Stimulated activated CD8-positive, alpha-beta memory T cell treated with anti-CD3 and anti-CD28 coated beads, Interleukin-15, amount 100 ng/mL, for 4 hours (primary cell): ENCODE measurements around the gene DNLZ.
A peak's percentile ranks its signal among the peaks of the same experiment; 100 is the strongest.

Source experiments
- DNase-seq, 2 donors: peaks; one replicate each; pipeline ENCODE4 v3.0.0-alpha.2; 2020; ENCODE audit warnings: low read depth in 2 of 2

The DNLZ gene

DNA sequence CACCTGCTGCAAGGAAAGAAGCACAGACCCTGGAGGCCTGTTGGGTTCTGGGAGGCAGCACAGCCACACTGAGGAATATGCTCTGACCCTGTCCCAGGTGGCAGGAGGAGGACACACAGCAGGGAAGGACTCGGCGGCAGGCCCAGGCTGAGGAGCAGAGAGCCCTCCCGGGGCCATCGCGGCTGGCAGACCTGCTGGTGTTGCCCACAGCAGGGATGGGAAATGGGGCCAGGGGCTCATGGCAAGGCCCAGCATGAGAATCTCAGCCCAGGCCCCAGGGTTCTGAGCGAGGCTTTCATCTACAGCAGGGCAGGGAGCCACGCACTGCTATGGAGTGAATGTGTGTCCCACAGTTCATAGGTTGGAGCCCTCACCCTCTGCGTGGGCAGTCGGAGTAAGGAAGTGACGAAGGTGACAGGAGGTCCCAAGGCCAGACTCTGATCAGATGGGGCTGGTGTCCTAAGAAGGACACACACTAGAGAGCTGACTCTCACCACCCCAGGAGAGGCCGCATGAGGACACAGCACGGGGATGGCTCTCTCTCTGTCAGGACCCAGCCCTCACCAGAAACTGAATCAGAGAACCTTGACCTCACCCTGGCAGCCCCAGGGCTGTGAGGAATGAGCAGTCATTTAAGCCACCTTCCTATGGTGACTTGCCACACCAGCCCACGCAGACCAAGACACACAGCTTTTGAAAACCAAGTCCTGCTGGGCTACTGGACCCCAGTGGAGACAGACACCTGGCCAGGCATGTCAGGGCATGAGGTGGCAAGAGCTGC lies 46.5 kb downstream of the DNLZ start:
- no peak for DNase-seq

DNA sequence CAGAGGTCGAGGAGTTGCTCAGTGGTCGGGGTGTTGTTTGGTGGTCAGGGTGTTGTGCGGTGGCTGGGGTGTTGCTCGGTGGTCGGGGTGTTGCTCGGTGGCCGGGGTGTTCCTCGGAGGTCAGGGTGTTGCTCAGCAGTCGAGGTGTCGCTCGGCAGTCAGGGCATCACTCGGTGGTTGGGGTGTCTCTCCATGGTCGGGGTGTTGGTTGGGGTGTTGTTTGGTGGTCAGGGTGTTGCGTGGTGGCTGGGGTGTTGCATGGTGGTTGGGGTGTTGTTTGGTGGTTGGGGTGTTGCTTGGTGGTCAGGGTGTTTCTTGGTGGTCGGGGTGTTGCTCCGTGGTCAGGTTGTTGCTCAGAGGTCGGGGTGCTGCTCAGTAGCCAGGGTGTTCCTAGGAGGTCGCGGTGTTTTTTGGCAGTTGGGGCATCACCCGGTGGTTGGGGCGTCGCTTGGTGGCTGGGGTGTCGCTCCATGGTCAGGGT lies 47.2 kb downstream of the DNLZ start:
- DNase-seq = peak in 1 of 2 donors; percentile 17

DNA sequence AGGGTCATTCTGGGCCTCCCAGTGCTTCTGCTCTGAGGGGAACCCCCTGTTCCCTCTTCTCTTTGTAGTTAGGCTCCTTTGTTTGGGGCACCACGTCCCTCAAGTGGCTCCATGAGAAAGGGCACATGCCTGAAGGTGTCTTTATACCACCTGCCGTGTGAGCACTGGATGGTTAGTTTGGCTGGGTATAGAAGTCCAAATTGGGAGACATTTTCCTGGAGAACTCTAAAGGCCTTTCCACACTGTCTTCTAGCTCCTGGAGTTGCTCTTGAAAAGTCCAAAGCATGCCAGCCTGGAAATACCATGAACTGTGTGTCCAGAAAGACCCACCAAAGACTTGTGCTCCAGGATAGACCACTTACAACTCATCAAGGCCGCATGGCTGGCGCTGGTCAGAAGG lies 48.6 kb downstream of the DNLZ start:
- DNase-seq = no peak

DNA sequence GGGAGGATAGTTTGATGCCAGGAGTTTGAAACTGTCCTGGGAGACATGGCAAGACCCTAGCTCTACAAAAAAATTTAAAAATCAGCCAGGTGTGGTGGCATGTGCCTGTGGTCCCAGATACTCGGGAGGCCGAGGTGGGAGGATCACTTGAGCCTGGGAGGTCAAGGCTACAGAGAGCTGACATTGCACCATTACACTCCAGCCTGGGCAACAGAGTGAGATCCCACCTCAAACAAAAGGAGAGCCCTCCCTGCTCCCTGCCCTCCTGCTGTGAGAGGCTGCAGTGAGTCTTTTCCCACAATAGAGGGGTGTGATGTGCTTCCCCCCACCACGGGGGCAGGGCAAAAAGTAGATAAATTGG lies 49.5 kb downstream of the DNLZ start:
- no peak for DNase-seq

DNA sequence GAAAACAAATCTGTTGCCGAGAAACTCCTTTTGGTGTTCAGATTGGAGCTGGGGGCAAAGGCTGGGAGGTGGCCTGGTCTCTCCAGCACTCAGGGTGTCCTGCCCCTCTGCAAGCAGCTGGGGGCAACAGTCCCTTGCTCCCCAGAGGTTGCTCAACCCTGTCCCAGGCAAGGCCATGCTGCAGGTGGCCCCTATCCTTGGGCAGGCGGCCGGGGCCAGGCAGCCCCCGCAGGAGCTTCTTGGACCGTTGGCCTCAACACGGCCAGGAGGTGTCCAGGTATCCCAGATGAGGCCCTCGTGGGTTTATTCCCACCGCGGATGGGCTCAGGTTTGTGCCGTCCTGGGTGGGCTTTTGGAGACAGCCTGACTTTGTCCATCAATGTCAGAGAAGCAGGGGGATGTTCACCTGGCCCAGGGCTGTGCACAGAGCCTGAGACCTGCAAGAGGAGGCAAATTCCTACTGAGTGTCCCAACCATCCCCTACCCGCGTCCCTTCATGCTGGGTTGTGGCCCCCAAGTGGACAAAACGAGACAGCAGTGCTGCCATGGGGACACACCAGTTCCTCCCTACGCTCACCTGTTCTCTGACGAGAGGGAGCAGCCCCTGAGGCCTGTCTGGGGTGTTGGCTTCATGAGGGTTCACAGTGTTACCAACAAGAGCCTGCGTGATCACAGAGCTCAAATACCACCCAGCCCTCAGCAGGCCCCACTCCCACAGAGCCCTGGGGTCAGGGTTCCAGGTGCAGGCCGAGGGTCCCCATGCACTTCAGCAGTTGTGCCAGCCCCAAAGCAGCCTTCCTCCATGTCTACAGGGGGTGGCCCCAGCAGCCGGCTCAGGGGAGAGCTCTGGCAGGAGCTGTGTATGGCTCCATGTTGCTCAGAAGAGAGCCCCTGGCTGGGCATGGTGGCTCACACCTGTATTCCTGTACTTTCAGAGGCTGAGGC lies 50.2 kb downstream of the DNLZ start:
- DNase-seq = no peak

DNA sequence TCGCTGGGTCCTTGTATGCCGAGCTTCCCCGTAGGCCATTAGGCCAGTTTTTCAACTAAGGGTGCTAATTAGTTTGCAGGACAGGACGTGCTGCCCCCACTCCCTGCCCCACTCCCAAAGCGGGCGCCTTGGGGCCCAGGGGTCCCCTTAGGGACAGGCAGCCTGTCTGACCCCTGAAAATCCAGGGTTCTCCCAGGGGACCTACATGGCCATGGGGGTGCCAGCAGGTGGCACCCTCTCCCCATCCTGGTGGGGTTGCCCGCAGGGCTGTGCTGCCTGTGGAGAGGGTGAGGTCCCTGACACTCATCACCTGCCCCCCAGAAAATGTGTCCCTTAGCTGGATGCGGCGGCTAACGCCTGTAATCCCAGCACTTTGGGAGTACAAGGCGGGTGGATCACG lies 51.1 kb downstream of the DNLZ start:
- no peak for DNase-seq

DNA sequence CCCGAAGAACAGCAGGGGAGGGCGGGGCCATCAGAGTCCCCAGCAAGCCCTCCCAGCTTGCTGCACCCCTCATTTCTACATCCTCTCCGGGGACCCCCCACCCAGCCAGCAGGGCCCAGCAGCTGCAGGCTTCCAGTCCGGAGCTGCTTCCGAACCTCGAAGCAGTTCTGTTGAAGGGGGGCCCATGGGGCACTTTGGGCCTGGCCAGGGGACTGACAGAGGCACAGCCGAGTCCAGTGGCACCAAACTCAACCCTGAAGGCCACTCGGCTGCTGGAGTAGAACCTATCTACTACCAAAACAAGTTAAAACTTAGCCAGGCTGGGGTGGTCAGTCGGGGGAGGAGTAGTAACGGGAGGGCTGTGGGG lies 51.6 kb downstream of the DNLZ start:
- no peak for DNase-seq

DNA sequence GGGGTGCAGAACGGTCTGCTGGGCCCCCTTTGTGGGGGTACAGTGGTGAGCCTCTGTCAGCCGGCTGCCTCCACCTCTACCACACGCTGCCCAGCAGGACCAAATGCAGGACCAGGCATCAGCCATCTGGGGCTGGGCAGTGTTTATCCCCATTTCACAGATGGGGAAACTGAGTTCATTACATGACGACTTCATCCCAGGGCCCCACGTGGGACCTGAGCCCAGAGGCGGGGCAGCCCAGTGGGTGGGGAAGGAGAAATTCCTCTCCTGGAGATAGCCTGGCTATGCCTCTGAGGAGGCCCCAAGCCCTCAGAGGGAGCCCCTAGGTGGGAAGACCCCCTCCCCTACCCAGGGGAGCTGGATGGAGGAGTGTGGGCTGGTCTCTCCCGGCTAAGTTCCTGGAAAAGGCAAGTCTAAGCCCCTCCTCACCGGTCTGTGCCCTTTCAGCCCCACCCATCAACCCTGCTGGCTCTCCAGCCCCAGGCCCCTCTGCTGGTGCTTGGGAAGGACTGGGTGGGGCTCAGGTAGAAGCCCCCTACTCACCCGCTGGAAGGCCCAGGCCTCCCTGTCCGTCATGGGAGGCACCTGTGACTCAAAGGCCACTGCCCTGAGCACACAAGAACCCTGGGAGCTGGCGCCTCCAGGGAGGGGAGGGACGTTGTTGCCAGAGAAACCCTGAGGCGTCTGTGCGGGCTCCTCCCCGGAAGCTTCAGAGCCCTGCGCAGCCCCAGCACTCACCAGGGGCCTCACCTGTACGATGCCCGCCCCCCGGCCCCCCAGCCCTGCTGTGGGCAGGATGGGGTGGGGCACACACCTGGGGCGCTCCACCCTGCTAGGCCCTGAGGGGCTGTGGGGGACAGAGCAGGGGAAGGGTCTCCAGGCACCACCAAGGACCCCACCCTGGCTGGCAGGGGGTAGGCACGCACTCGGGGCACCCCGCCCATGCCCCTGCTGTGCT lies 52.2 kb downstream of the DNLZ start:
- no peak for DNase-seq

DNA sequence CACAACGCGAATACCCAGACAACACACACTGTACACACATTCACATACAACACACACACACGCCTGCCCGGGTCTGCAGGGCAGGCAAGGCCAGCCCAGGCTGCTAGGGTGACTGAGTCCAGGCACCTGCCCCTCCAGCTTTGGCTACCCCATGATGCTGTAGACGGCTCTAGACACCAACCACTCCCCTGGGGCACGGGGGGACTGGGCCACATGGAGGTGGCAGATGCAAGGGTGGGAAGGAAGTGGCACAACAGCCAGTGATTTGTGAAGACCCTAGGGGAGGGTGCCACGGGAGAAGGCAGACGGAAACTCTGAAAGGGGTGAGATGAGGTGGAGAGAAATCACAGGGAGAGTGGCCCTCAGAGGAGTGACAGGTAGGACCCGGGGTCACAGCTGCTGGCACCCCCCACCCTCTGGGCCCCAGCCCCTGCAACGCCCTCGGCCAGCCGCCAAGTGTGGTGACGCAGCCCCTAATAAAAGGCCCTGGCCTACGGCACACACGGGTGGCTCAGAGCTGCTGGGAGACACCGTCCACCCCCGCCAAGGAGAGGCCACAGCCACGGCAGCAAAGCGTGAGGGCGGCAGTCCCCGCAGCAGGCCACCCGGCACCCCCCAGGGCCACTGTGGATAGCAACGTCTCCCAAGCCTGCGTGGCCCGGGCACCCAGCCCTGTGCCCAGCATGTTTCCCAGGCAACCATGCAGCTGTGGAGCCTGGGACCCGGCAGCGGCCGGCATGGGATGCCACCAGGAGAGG lies 53.1 kb downstream of the DNLZ start:
- no peak for DNase-seq

DNA sequence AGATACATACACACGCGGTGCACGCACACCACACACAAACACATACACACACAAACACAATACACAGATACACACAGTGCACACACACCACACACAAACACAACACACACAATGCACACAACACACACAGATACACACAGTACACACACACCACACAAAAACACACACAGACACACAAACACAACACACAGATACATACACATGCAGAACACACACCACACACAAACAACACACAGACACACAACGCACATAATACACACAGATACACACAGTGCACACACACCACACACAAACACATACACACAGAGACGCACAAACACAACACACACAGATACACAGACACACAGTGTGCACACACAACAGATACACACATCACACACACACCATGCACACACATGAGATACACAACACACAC lies 53.7 kb downstream of the DNLZ start:
- no peak for DNase-seq
